GM12874 (cell line): ENCODE results near the gene ROR2.

Experiments
- CTCF ChIP-seq: IDR thresholded peaks from 2 replicates; pipeline ENCODE4 v1.5.1; 2011; ENCODE audit warnings: low read depth, mild to moderate bottlenecking, control low read depth, low read length, moderate library complexity; ENCODE audit not compliant: insufficient read depth

Gene ROR2

GRCh38 chr9:91663858-91664257, 286.2 kb downstream of the ROR2 start:
- no peak for TF ChIP-seq CTCF

- TF ChIP-seq CTCF, result no peak
These were observed 288.6 kb downstream of the ROR2 start for GRCh38 chr9:91661451-91661850.

GRCh38 chr9:91660521-91660920, 289.5 kb downstream of the ROR2 start:
- TF ChIP-seq CTCF, result no peak

GRCh38 chr9:91659529-91660495, 290.2 kb downstream of the ROR2 start:
- TF ChIP-seq CTCF, result peak; percentile 23; the same call in 1 of the 2 replicates

GRCh38 chr9:91658513-91659105, 291.4 kb downstream of the ROR2 start:
- no peak for TF ChIP-seq CTCF

- no peak for TF ChIP-seq CTCF
These were observed 292.5 kb downstream of the ROR2 start for GRCh38 chr9:91657501-91657900.

- TF ChIP-seq CTCF, result no peak
These were observed 294.4 kb downstream of the ROR2 start for GRCh38 chr9:91655658-91656057.
